Progenitor cell of endocrine pancreas (in vitro differentiated cells): Measurements from ENCODE around the gene TSGA10. TPM values are rescaled to one million over a fixed set of nuclear protein-coding genes. Genes with fewer than 3 reads are reported as not detected.

Source experiments
- DNase-seq: peaks from one replicate; pipeline ENCODE4 v3.0.0; 2021; ENCODE audit warnings: low spot score; ENCODE audit not compliant: unreplicated experiment
- H3K27ac Mint-ChIP-seq: 2 replicates; pipeline ENCODE4 v1.8.0; 2021; ENCODE audit warnings: mild to moderate bottlenecking, moderate library complexity, mixed read lengths
- H3K27me3 Mint-ChIP-seq: 2 replicates; pipeline ENCODE4 v1.8.0; 2021; ENCODE audit warnings: mixed read lengths
- H3K36me3 Mint-ChIP-seq: 2 replicates; pipeline ENCODE4 v1.8.0; 2022; ENCODE audit warnings: mixed read lengths; ENCODE audit not compliant: insufficient read depth
- H3K4me1 Mint-ChIP-seq: 2 replicates; pipeline ENCODE4 v1.8.0; 2021; ENCODE audit warnings: low read depth, mixed read lengths
- H3K4me3 Mint-ChIP-seq: 2 replicates; pipeline ENCODE4 v1.8.0; 2021; ENCODE audit warnings: low read depth, mild to moderate bottlenecking, moderate library complexity, mixed read lengths
- H3K9me3 Mint-ChIP-seq: 2 replicates; pipeline ENCODE4 v1.8.0; 2021; ENCODE audit warnings: low read depth, mixed read lengths
- CTCF ChIP-seq: fragments of 200-600 bp; sonication (generic); IDR thresholded peaks from one replicate; pipeline ENCODE4 v1.5.0; 2021; ENCODE audit warnings: antibody characterized with exemption, mild to moderate bottlenecking; ENCODE audit not compliant: unreplicated experiment
- total RNA-seq: library from RNA; stranded (reverse); gene quantifications from 2 replicates; pipeline ENCODE4 v1.2.1, GENCODE V29; 2021

The TSGA10 gene
- total RNA-seq, 1 donor from 2014 or later, result 13.8 TPM

DNA sequence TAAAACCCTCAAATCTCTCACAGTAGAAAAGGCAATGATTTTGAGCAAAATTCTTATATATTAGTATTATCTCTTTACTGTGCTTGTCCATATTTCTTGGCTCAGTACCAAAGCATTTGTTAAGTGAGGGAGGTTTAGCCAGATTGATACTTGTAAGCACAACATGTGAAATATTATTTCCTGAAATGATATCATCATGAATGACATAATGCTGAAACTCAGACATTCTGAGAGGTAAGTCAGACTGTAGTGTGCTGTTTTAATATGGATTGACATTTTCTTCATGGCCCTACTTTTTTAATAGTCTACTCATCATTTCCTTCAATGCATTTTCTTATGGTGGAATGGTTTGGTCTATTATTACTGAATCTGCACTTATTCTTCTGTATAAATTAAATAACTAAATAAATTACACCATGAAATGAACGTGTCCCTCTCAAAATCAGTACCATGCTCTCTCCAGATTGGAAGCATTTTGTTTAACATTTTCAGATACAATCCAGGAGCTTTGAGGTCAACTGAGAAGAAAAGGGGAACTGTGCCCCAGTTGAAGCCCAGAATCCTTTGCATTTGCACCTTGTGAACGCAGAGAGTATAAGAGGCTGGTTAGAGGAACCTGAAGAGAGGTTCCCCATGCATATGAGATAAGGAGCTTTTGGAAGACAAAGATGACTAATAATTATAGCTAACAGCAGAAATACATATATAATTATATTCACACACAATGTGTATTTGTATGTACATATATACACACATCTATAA is 168.7 kb downstream of the TSGA10 start:
- Mint-ChIP-seq H3K27me3 (no peaks in the 10 kb centered on the region), H3K4me1 (no peaks in the 10 kb centered on the region), H3K27ac (no peak overlapping the region), H3K9me3 (peaks cover 5% of the 10 kb centered on the region), H3K4me3 (no peak overlapping the region), H3K36me3 (peaks cover 2% of the 10 kb centered on the region)
- TF ChIP-seq CTCF, result no peak
- no peak for DNase-seq

GRCh38 chr2:98975611-98976010 is 179.1 kb downstream of the TSGA10 start:
- Mint-ChIP-seq H3K27me3 (no peaks in the 10 kb centered on the region), H3K9me3 (peaks cover 31% of the 10 kb centered on the region), H3K4me1 (no peaks in the 10 kb centered on the region), H3K27ac (no peak overlapping the region), H3K36me3 (peaks cover 3% of the 10 kb centered on the region), H3K4me3 (no peak overlapping the region)
- DNase-seq, result no peak
- no peak for TF ChIP-seq CTCF

GRCh38 chr2:98972582-98973167 is 182.1 kb downstream of the TSGA10 start:
- no peak for TF ChIP-seq CTCF
- no peak overlapping the region for H3K27ac Mint-ChIP-seq
- H3K4me1 Mint-ChIP-seq, result no peaks in the 10 kb centered on the region
- no peak for DNase-seq
- H3K27me3 Mint-ChIP-seq, result no peaks in the 10 kb centered on the region
- H3K4me3 Mint-ChIP-seq, result no peak overlapping the region
- H3K9me3 Mint-ChIP-seq, result peaks cover 54% of the 10 kb centered on the region
- H3K36me3 Mint-ChIP-seq, result peaks cover 2% of the 10 kb centered on the region

GRCh38 chr2:98959810-98960507 is 194.8 kb downstream of the TSGA10 start:
- TF ChIP-seq CTCF, result no peak
- Mint-ChIP-seq H3K36me3 (no peaks in the 10 kb centered on the region), H3K27me3 (peaks cover 19% of the 10 kb centered on the region), H3K9me3 (peaks cover 16% of the 10 kb centered on the region), H3K4me1 (no peaks in the 10 kb centered on the region), H3K4me3 (no peak overlapping the region), H3K27ac (no peak overlapping the region)
- DNase-seq, result no peak

GRCh38 chr2:98952966-98953365 is 201.8 kb downstream of the TSGA10 start:
- no peak for DNase-seq
- Mint-ChIP-seq H3K36me3 (no peaks in the 10 kb centered on the region), H3K9me3 (no peaks in the 10 kb centered on the region), H3K4me1 (no peaks in the 10 kb centered on the region), H3K27ac (no peak overlapping the region), H3K27me3 (peaks cover 33% of the 10 kb centered on the region), H3K4me3 (no peak overlapping the region)
- TF ChIP-seq CTCF, result no peak
